ELR (cell line): ENCODE measurements around the gene FNDC10.
A peak's percentile ranks its signal among the peaks of the same experiment; 100 is the strongest.
"Not testable (repeated sequence)": the region's sequence is repeated elsewhere in the genome, so short reads cannot be mapped to it uniquely, and the experiment has no call there.

Experiments used
- DNase-seq: peaks from one replicate; pipeline ENCODE4 v3.0.0-alpha.2; 2015; ENCODE audit warnings: low read depth

FNDC10 gene

DNA sequence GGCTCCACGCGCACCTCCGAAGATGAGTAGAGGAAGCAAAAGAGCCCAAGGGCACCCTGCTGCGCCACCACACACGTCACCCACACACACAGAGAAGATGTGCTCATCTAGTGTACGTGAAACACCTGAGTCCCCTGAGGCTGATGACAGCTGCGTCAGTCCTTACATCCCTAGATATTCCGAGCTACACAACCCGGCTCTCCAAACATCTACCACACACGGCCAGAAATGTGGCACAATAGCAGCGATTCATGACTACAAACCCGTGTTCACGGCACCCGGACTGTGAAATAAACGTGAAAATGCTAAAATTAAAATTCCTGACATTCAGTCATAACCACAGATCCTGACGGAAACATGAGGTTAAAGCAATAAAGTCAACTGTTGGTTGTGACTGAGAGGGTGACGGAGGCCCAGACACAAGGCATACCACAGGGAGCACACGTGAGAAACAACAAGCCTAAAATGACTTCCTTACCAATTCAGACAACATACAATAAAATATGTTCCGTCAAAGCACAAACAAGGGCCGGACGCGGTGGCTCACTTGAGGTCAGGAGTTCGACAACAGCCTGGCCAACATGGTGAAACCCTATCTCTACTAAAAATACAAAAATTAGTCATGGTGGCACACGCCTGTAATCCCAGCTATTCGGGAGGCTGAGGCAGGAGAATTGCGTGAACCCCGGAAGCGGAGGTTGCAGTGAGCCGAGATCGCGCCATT, 32.6 kb downstream of the FNDC10 start:
- no peak for DNase-seq

DNA sequence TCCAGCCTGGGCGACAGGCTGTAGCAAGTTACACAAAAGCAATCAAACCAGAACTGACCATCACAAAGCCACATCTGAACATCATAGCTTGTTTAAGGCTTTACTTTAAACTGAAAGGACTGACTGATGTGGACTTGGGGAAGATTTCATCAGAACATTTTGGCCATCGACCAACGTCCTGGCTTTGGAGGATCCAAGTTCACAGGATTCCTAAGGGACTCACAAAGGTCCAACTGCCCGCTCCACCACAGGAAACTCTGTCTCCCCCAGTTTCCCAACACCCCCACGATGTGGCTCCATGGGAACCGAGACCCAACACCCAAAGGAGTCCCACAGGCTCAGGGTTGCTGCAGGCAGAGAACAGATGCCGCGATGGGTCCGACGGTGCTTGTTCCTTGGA, 34.6 kb downstream of the FNDC10 start:
- DNase-seq = no peak

DNA sequence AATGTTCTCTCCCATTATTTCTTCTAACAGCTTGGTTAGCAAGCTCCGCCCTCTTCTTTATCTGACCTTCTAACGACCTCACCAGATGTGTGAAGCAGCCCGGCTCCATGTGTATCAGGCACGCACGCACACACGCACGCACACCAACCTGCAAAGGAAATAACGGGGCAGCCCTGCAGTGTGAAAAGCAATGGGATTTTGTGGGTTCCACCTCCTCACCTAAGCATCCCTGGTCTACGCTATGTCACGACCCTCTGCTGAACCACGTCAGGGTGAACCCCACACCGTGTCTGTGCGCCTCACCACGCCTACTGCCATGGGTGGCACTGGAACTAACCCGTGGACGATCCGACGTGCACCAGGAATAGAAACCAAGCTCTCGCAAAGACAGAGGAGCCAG, 35.7 kb downstream of the FNDC10 start:
- DNase-seq = no peak

DNA sequence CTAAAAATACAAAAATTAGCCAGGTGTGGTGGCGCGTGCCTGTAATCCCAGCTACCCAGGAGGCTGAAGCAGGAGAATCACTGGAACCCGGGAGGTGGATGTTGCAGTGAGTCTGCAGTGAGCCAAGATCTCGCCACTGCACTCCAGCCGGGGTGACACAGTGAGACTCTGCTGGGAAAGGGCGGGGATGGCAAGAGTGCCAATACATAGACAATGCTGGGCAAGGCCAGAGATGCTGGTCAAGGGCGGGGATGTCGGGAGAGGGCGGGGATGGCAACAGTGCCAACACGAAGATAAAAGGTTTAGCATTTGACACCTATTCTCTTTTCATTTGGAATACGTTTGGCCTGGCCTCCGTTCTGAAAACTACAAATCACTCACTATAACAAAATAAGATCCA, 36.2 kb downstream of the FNDC10 start:
- DNase-seq = no peak

DNA sequence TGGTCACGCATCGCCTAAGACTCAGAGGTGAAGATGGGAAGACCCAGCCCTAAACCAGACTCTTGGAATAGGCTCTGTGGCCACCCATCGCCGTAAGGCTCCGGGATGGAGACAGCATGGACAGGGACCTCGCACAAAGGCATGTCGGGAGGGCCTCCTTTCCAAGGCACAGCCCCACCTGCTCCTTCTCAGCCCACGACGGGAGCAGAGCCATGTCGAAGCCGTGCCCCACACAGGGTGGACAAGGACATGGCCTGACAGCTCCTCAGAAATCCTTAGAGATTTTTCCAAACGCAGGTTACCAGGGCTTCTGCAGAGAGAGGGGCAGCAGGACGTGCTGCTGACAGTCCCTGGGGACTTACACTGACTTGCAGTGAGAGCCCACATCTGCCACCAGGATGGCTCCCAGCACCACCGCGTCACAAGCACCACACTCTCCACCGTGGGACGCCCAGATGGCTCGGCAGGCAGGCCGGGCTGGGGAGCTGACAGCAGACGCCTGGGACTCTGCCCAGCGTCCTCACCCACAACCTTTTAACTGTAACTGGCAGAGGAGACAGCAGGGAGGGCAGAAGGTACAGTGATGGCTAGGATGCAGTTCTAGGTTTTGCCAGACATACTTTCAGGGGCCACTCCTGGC, 37.3 kb downstream of the FNDC10 start:
- DNase-seq = no peak

DNA sequence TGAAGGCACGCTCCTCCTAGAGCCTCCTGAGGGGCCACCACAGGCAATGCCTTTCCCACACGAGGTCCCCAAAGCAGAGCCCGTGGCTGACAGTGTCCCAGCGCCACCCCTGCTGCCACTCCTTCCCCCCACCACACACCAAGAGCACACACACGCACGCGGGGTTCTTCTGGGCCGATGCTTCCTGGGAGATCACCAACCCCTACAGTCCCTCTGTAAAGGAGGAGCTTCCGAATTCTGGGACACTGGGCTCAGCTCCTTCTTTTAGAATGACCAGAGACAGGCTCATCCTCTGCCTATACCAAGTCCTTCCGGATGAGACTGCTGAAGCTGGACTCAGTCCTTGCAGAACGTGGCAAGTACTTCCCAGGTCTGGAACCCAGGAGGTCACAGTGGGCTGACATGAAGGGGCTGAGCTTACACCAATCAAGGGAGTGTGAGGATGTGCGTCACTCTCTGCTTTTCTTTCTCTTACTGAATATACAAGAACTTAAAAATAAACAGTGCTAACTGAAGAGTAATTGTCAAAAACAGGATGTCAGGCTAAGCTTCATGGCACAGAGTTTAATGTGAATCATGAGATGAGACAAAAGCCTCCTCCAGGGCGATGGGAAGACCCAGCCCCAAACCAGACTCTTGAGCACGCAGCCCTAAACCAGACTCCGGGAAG, 38.0 kb downstream of the FNDC10 start:
- DNase-seq = no peak

DNA sequence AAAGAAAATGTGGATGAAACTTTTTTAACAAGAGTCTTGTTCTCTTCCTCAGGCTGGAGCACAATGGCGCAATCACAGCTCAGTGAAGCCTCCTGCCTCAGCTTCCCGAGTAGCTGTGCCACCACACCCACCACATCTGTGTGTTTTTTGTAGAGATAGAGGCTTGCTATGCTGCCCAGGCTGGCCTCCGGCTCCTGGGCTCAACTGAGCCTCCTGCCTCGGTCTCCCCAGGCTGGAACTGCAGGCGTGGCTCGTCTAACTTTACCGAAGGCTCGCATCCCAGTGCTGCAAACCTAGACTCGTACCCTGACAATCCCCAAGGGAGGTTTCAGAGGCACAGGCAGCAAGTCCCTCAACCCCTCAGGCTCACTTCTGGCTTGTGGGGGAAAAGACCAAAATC, 39.8 kb downstream of the FNDC10 start:
- DNase-seq = no peak

DNA sequence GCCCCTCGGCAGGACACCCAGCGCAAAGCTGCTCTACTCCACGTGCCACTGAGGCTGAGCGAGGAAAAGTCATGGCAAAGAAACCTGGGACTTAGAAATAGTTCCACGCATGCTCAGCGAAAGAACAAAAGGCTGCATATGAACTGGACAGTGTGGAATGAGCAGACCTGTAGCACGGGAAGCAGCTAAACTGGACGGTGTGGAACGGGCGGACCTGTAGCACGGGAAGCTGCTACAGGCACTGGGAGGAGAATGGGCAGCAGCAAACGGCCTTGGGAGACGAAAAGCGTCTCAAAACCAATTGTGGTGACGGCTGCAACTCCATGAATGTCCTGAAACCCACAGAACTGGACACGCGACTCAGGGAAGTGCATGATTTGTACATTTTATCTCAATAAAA, 40.9 kb downstream of the FNDC10 start:
- DNase-seq = no peak

DNA sequence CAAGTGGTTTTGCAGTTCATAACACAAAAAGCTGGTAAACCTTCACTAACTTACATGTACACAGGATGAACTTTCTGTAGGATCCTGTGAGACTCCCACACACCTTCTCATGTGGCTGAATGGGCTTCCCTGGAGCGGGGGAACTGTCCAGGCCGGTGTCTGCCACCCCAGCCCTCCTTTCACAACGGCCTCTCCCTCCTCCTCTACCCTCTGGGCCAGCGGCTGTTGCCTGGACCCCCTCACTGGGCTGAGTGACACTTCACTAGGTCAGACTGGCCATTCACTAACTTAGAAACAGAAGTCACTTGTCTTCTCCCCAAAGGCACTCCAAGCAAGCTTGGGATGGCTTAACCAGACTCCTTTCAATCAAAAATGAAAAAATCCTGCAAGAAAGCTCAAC, 41.3 kb downstream of the FNDC10 start:
- DNase-seq = no peak

DNA sequence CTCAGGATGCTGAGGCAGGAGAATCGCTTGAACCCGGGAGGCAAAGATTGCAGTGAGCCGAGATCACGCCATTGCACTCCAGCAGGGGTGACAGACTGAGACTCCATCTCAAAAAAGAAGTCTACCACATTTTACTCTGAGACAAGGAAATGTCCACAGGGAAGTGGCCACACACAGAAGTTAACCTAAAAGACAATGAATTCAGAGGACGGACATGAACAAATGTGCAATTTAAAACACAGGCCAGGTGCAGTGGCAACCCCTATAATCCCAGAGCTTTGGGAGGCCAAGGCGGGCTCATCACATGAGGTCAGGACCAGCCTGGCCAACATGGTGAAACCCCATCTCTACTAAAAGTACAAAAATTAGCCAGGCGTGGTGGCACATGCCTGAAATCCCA, 42.2 kb downstream of the FNDC10 start:
- not testable (repeated sequence) for DNase-seq

DNA sequence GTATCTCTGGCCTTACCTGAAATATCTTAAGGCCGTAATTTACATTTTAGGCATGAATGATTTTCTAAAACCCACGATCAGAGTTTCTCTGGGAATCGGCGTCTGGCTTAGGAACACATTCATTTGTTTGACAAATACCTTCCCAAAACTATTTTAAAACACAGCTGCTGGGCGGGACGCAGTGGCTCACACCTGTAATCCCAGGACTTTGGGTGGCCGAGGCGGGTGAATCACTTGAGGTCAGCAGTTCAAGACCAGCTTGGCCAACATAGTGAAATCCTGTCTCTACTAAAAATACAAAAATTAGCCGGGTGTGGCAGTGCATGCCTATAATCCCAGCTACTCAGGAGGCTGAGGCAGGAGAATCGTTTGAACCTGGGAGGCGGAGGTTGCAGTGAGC, 43.0 kb downstream of the FNDC10 start:
- not testable (repeated sequence) for DNase-seq

DNA sequence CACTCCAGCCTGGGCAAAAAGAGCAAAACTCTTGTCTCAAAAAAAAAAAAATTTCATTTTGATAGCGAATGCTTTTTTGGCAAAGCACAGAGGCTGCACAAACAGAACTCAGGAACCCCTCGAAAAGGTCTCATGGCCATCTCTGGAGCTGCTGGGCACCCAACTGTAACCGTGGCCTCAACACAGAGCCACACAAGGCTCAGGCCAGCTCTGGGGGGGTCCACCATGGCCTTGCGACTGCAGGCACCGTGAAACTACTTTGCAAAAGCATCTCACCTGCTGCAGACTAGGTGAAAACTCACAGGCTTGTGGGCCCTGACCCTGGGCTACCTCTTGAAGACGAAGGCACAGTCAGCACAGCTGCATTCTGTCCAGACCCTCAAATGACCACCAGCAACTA, 43.4 kb downstream of the FNDC10 start:
- DNase-seq = no peak

DNA sequence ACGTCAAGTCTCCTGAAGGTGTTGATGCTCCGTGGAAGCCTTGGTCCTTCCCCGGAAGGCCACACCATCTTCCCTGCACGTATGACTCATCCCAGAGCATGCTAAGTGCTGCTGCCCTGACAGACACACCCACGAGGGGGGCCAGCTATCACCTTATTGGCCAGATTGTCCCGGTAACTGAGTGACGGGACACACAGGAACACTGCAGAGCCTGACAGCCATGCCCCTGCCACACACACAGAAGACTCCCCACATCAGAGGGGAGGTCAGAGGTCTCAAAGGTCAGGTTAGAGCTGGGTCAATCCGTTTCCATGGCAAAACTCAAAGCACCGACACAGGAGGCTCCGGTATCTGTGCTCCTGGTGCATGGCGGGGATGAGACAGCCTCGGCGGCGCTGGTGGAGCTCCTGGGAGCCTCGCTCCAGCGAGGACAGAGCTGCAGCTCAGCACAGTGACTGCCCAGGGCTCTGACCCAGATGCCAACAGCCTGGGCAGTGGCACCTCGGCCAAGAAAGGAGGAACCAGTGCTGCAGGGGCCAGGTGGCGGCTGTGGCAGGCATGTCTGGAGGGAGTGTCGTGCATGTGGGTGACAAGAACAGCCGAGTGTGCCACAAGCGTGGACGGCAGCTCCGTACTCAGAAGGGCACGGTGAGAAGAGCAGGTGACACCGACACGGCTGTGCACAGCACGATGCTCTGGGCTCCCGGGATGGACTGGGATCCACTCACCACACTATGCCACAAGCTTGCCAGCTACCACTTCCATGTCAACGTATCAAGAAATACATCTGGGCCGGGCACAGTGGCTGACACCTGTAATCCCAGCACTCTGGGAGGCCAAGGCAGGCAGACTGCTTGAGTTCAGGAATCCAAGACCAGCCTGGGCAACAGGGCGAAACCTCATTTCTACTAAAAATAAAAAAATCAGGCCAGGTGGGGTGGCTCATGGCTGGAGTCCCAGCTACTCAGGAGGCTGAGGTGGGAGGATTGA, 44.7 kb downstream of the FNDC10 start:
- DNase-seq = peak; percentile 85

DNA sequence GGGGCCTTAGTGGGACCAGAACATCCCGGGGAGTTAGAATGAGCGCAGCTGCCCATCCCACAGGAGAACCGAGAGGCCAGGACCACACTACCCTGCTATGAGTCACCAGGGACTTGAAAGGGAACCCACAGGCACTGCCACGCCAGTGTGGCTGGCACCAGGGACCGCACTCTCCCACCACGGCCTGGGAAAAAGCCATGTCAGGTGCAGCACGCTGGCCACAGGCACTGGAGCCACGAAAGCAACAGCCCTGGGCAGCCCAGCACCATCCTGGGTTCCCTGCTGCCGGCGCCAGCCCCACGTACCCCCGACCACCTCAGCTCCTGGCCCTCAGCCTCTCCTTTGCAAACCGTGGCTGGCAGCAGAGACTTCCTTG, 45.4 kb downstream of the FNDC10 start:
- no peak for DNase-seq

DNA sequence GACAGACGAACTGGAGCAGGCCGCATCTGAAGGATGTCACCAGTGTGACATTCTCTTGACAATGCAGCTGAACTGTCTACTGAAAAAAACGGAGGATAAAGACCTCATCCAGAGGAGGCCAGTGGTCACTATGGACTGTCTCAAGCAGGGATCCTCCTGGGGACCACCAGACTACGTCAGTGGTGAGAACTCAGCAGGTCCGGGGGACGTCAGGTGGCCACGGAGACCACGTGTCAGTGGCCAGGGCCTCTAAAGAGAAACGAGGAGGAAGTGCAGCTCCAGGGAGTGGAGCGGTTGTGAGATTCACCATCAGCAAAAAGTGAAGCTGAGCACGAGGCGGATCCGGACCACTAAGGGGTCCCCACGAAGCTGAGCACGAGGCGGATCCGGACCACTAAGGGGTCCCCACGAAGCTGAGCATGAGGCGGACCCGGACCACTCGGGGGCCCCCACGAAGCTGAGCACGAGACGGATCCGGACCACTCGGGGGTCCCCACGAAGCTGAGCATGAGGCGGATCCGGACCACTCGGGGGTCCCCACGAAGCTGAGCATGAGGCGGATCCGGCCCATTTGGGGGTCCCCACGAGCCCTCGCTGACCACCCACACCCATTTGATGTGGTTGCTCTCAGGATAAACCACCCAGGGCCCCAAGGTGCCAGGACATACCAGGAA, 46.0 kb downstream of the FNDC10 start:
- DNase-seq = no peak

DNA sequence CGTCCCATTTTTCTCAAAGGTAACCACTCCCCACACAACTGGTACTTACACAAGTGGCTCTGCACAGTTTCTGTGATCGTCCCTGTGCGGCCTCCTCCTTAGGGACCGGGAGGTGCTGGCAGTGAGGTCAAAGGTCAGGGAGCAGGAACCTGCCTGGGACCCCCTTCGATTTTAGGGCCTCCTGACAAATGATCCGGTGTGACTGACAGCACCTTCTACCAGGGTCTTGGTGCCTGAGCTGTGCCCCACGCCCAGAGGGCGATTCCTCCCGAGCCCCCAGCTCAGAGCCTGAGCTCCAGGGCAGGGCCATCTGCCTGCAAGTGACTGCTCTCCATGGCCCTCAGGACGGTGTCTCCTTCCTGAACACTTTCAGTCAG, 47.7 kb downstream of the FNDC10 start:
- DNase-seq = no peak

DNA sequence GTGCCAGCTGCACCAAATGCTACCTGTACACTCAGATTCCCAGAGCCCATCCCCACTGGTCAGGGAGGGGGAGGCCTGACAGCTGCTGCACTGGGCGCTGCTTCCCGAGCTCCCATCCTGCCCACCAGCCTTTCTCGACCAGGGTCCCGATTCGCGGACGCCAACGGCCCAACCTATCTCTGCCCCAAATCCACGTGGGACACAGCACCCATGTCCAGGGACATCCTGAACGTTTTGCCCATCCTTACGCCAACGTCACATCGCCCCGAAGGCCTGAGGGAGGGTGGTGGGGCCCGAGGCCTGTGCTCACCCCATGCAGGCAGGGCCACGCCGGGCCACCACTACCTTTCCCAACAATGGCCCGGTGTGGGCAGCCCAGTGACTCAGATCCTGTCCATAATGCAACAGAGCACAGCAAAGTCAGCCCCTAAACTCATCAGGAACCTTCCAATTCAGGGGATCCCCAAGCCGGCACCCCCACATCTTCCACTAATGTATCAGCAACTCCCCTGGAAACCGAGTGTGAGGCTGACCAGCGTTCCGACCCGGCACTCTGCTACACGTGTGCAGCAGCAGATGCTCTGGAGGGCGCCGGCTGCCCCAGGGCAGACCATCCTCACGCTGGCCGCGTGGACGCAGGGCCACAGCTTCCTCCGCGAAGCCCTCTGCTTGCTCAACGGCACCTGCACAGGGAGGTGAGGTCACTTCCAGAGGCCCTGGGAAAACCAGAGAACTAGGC, 48.2 kb downstream of the FNDC10 start:
- no peak for DNase-seq

DNA sequence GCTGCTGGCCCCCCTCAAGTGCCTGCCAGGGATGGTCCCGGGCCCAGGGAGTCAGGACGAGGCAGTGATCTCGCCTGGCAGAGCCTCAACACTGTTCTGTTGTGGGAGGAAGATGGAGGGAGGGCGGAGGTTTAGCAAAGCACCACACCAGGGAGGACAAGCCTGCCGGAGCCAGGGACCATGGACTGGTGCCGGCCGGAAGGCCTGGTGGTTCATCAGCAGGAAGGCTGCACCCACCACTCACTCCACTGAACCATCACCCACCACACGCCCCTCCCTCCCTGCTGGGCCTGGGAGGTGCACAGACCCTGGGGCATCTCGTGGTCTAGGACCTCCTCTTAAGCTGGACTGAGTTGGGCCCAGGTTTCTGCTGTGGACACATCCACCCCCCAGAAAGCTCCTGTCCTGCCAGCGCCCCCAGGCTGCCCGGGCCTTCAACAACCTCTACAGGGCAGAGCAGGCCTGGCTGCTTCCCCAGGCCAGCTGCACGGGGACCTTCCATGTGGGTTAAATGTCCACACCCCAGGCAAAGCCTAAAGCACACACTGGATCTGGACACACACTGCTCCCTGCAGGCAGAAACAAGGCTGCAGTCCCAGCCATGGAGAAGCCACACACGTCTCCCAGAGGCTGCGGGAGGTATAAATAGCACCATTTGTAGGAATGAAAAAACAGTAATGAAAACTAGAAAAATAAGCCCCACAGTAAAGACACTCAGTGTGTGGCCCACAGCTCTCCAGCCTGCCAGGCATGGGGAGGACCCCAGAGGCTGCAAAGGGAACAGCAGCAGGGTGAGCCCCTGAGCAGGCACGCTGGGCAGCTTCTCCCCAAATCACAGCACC, 49.1 kb downstream of the FNDC10 start:
- peak; percentile 38 for DNase-seq

DNA sequence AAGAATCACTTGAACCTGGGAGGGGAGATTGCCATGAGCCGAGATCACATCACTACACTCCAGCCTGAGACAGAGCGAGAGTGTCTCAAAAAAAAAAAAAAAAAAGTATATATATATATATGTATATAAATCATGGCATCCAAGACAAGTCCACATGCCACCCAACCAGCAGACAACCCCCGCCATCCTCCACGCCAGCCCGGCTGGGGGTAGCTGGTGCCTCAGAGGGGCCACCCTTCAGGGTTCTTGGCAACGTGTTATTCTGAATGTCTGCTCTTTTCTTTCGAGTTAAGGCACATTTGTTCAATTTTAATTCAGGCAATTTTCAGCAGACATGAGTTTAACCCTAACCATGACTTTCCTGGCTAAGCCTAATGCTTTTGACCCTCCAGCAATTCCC, 49.8 kb downstream of the FNDC10 start:
- DNase-seq = no peak

DNA sequence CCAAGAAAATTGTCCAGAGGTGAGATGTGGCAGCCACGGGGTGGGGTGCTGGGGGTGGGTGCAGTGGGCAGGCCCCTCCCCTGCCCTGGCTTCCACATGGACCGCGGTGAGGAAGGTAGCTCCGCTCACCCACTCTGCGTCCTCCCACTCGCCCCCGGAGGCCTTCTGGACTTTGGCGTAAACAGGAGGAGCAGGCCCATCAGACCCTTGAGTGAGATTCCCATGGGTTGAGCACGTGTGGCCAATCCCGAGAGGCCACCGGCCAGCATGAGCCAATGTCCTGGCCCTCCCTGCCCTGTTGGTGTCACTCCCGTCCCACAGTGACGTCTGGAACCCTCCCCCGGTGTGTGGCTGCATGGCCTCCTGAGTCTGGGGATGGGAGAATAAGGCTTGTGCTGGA, 51.3 kb downstream of the FNDC10 start:
- no peak for DNase-seq
